ENCODE data around the gene TMEM134. TPM values are rescaled to one million over a fixed set of nuclear protein-coding genes. Genes with fewer than 3 reads are reported as not detected.
A peak's percentile ranks its signal among the peaks of the same experiment; 100 is the strongest.
"Not testable (repeated sequence)": the region's sequence is repeated elsewhere in the genome, so short reads cannot be mapped to it uniquely, and the experiment has no call there.

Gene TMEM134
- total RNA-seq = 13.1 TPM

- DNase-seq = peak; percentile 94
Measured at GRCh38 chr11:67468759-67469507, at the start of gene TMEM134. TMEM134 (minus strand) TSS chr11:67469251; CDS start chr11:67469192, 59 bp downstream.

DNA sequence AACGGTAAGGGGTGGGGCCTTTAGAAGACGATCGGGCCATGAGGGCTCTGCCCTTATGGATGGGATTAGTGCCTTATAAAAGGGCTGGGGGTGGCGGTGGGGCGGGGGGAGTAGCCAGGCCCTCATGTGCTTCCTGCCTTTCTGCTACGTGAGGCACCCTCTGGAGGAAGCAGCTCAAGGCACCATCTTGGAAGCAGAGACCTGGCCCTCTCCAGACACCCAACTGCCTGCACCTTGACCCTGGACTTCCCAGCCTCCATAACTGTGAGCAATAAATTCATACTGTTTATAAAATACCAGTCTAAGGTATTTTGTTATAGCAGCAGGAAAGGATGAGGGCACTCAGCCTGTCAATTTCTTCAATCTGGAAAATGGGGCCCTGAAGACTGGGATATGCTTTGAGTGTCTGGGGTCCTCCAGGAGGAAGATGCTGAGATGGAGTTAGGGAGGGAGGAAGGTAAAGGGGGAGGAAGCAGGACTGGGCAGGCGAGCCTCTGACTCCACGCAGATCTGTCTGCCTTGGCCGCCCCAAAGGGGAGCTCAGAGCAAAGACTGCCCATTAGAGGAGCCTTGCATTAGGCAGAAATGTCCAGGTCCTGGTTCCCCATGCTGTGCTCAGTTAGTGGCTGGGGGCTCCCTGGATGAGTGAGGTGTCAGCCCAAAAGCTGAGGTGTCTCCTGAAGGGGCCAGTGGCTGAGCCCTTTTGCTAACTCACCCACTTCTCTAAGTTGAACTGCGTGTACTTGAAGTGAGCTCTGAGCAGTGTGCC lies 48.9 kb upstream of the TMEM134 start:
- no peak for DNase-seq

DNA sequence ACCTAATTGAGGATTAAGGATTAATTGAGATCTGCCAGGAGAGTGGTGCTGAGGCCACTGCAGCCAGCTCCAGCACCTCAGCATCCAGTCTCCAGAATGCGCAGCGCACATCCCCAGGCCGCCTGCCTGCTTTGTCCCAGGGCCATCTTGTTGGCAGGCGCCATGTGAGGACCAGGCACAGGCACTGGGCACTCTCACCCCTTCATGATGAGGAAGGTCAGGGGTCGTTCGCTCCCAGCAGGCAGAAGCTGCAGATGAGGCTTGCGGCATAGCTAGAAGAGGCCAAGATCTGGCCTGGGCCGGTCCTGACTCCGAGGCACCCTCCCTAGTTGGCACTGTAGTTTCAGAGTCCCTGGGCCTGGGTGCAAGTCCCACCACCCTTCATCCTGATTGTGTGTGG lies 47.8 kb upstream of the TMEM134 start:
- no peak for DNase-seq

DNA sequence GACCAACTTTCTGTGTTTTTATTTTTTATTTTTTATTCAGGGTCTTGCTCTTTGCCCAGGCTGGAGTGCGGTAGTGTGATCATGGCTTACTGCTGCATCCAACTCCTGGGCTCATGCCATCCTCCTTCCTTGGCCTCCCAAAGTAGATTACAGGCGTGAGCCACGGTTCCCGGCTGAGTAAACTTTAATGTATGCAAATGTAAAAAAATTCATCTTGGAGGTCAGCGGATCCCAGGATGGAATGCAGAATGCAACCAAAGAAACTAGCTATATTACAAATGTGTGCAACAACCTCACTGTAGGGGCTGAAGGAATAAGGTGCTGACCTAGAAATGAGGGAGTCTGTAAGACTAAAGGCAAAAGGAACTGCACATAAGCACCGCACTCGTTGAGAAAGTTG lies 45.1 kb upstream of the TMEM134 start:
- no peak for DNase-seq

GRCh38 chr11:67511558-67511957 lies 42.5 kb upstream of the TMEM134 start:
- DNase-seq = not testable (repeated sequence)

DNA sequence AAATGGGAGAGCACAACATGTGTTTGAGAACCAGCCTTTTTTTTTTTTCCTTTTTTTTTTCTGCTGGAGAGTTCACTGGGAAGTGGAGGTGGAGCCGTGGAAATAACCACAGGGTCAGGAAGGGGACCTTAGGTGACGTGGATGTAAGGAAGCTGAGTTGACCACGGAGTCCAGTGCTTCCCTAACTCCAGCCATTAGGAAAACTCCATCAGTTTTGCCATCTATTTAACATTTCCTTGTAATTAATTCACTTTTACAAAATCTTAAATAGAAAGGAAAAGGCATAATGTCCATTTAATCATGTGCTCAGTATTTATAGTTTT lies 40.9 kb upstream of the TMEM134 start:
- DNase-seq = no peak

DNA sequence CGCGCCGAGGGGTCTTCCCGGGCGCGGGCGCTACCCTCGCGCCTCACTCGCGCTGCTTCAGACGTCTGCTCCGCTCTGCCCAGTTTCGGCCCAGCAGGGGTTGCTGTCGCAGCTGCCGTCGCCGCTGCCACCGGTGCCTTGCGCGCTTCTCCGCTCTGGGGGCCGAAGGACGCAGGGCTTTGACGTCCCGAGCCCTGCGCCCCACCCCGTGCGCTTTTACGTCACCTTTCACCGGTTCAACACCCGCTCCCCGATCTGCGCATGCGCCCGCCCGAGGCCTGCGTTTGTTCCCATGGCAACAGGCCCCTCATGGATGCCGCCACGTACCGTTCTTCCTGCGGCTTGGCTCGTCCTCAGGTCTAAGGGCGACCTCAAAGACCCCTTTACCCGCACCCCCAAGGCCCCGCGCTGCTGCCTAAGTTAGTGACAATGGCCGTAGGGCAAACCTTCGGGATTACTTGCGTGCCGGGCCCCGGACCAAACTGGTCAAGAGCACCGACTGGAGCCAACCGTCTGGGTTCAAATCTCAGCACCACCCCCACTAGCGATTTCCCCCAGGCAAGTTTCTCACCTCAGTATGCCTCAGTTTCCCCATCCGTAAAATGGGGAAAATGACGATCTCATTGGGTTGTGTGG lies 39.6 kb upstream of the TMEM134 start:
- DNase-seq = peak; percentile 89

DNA sequence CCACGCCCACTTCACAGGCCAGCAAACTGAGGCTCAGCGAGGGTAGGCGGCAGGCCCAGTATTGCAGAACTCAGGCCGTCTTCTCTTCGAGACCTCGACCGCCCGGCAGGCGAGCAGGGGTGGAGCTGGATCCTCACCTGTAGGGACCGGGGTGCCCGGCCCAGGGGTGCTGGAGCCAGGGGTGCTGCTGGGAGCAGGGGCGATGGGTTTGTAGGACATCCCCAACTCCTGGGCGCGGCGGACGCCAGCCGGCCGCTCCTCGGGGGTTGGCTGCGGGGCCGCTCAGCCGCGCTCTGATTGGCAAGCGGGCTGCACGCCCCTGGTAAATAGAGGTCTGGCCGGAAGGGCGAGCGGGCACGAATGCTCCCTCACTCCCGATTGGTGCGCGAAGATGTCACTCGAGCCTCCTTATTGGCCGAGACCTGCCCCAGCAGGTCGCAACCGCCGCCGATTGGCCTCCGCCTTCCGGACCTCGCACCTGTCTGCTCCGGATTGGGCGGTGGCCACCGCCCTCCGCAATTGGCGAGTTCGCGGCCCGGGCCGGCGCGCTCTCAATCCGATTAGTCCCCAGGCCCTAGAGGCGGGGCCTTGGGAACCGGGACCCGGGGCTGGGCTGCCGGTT lies 38.9 kb upstream of the TMEM134 start, which contains the start of gene CDK2AP2:
TSS of gene CDK2AP2 (minus strand) at position 299 of the 622 bp plus-strand sequence. CDS start at position 219, 80 bp downstream.
- DNase-seq = peak; percentile 97

DNA sequence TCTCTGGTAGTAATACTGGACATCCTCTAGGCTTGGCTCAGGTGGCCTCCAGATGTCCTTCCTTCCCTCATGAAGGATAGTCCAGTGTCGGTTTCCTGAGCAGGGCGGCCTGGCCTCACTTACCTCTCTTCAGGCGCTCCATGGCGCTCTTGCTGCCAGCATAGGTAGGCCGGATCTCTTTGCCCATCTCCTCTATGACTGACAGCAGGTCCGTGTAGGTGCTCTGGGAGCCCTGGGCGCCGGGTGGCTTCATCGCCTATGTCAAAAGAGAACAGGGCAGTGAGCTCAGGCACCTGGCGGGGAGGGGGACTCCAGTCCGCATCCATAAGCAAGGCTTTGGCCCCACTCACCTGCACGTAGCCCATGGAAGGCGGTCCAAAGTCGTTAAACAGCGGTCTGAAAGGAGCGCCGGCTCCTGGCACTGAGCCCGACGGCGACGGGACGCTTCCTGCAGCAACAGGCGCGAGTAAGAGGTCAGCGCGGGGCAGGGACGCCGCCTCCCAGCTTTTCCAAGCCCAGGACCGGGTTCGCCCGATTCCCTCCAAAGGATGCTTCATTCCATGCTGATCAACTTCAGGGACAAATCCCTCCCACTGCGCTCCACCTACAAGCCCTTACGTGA lies 38.3 kb upstream of the TMEM134 start:
- DNase-seq = no peak

DNA sequence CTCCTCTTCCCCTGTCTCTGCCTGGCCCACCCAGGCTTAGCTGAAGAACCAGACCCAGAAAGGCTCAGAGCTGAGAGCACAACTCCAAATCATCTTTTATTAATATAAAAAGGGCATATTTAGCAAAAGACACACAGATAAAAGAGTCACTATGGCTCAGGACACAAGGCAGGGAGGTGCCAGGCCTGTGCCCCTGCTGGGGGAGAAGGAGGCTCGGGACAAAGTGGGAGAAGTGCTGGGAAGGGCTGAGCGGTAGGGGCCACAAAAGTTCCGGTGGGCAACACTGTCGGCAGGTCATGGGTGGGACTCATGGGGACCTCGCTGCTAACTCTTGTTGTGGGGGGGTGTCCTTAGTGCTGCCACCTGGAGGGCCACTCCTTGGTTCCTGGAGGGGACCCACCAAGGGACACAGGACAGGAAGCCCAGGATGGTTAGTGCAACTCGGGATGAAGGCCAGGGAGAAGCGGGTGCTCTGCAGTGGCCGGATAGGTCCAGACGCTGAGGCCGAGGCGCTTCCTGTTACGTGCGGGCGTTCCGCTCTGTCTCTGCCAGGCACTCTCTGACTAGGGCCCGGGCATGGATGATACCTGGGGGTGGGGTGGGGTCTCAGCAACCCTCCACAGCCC lies 37.5 kb upstream of the TMEM134 start:
- DNase-seq = no peak

GRCh38 chr11:67505605-67506396 lies 36.8 kb upstream of the TMEM134 start:
- peak; percentile 61 for DNase-seq

DNA sequence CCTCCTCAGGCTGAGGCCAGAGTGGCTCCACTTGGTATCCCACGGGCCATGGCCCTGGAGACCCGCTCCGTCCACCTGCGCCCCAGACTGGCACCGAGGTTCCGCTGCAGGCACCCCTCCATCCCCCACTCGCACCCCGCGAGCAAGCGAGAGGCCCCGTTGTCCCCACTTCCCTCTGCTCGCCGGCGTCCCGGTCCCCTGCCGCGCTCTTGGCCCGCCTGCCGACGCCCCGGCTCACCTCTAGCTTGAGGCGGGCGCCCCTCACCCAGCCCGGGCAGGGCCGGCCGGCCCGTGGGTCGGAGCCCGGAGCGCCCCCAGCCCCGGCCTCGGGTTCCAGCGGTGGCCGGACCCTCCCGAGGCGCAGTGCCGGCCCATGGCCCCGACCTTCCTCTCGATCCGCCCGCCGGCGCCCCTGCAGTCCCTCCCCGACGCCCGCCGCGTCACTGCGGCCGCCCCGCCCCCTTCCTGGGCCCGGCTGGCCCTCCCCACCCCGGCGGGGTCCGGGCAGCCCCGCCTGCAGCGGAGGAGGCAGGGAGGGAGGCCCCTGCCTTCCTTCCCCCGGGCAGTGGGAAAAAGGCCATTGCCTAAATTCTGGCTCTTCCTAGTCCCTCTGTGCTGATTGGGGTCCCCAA lies 36.0 kb upstream of the TMEM134 start, which contains the start of gene PITPNM1:
TSS of gene PITPNM1 (minus strand) at position 414 of the 632 bp plus-strand sequence. CDS start 1,183 bp downstream, outside the sequence.
- DNase-seq = no peak

- DNase-seq = no peak
Measured at GRCh38 chr11:67504005-67504949, 35.2 kb upstream of the TMEM134 start.

DNA sequence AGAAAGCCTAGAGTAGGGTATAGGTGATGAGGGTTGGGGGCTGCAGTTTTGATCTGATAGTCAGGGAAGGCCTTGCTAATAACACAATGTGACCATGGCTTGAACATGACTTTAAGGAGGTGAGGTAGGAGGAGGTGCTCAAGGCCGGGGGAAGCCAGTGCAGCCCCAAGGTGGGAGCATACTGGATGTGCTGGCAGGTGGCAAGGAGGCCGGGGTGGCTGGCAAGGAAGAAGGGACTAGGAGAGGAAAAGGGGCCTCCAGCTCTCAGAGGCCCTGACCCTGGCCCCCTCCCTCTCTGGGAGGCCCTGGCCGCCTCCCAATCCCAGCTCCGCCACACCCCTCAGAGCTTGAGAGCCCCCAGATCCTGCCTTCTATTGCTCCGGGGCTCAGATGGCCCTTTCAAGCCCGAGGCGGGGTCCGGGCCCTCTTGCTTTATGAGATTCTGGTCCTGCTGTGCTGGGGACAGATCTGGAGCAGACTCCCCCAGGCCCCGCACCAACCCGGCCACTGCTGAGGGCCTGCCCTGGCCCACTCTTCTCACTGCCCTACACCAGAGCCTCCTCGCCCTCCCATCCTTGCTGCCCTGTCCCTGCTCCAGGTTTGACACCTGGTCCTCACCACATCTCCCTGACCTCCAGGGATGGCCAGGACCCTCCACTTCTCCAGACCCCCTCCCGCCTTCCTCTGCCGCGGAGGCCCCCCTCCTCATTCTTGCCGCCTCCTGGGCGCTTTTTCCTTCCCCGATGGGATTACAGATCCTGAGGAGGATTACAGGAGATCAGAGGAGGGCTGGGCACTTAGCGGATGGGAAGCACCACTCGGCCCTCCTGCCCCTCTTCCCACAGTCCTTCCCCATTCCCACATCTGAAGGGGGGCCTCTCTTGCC lies 34.3 kb upstream of the TMEM134 start:
- DNase-seq = no peak

DNA sequence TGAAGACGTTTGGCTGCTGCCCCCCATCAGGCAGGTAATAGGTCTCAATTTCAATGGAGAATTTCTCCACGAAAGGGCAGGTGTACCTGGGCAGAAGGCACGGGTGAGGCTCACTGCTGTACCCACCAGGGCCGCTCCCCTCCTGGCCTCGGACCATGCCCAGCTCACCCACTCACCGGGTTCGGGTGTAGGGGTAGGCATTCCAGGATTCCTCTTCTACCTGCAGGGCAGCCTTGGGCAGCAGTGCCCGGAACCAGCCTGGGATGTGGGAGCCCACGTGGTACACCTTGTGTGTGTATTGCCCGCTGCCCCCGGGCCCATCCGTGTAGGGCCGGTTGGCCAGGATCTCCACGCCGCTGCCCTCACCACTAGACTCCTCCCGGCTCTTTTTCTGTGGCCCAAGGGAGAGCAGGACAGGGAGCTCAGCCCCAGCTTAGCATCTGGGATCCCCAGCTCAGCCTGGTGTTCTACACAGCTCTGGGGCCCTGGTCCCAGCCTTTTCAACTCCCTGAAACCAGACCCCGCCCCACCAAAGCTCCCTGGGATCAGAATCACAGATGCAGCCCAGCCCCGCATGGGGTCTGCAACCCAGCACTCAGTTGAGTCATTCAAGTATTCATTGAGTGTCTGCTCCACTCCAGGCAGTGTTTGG lies 33.4 kb upstream of the TMEM134 start:
- no peak for DNase-seq

DNA sequence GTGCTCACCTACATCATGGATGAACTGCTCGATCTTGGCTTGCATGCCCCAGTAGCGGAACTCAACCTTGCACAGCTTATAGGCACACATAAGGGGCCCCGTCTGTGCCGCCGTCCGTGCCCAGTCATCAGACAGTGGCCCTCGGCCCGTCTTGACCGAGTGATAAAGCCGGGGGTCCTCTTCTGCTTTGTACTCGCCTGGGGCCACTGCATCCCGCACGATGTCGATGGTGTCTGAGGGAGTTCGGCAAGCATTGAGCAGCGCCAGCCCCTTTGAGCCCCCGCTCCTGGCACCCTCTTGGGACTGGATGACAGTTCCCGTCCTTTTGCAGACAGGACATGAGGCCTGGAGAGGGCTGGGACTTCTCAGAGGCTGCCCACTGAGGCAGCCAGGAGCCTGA lies 32.8 kb upstream of the TMEM134 start:
- DNase-seq = no peak

All from occipital lobe (tissue), 2 donors.